Measurements from ENCODE around the gene SSBP4. TPM values are rescaled to one million over a fixed set of nuclear protein-coding genes. Genes with fewer than 3 reads are reported as not detected.

SSBP4 gene
- total and polyA plus RNA-seq, 9 of the 15 experiments (the other 6 are each of a cell fraction or from before 2014, with no cell fraction given), result 1.1 to 189 (median 39.0) TPM

GRCh38 chr19:18434411-18435175 is 15.4 kb downstream of the SSBP4 start:
- H4K20me1 ChIP-seq (replicated peaks; ENCODE audit: control insufficient read depth, insufficient read depth, low read length), result peaks cover 9% of the 10 kb centered on the region
- H3K4me1 ChIP-seq (replicated peaks in 1 of 2; ENCODE audit: control insufficient read depth in 2 of 2, insufficient read depth in 2 of 2, low read length in 2 of 2), result peaks cover 47 to 97% of the 10 kb centered on the region in 2 experiments
- in situ Hi-C loops (cut with MboI), result no loop called here
- H3K4me2 ChIP-seq (ENCODE audit: insufficient read depth, low read length), result no peak overlapping the region; the same call in 1 of the 2 replicates
- H3K9ac ChIP-seq (ENCODE audit: insufficient read depth in 1 of 2, low read depth in 2 of 2, low read length in 2 of 2), result peak overlapping the region in 1 of 2 experiments; percentile 85; a peak in 2 of 4 replicates
- ChIA-PET CTCF (ENCODE audit: low intra/inter-chr PET ratio) (no interaction called here), POLR2A (interaction anchor here (0.5 to 1.2 kb wide), 8 partner anchors 9 to 157 kb away, joined by 3 to 4 read pairs (median 3); partner anchors contain the start of gene GDF15)
- FAIRE-seq, result no peak
- BruUV-seq (replicated peaks), result no TSS peak
- no peaks in the 10 kb centered on the region for H3K27me3 ChIP-seq (ENCODE audit: control insufficient read depth in 2 of 2, insufficient read depth in 2 of 2, low read length in 2 of 2)
- peaks cover 62% of the 10 kb centered on the region for H3K36me3 ChIP-seq (ENCODE audit: control insufficient read depth, insufficient read depth, low read length)
- H3K27ac ChIP-seq (ENCODE audit: extremely low read depth, low read depth, low read length), result peak overlapping the region; percentile 67; the same call in 1 of the 3 replicates
- H3K9me1 ChIP-seq (ENCODE audit: control insufficient read depth, insufficient read depth, low read length), result no peaks in the 10 kb centered on the region
- DNase-seq (ENCODE audit: extremely low read depth in 1 of 4, low spot score in 3 of 4), result peak in 2 of 4 experiments; percentile 31 to 72
- no peak overlapping the region for H2AFZ ChIP-seq (ENCODE audit: low read depth, low read length)
- H3K79me2 ChIP-seq (ENCODE audit: control insufficient read depth, insufficient read depth, low read length), result peaks cover 70% of the 10 kb centered on the region
- 70% methylated on average over 17 of the region's 21 CpGs for WGBS (ENCODE audit: insufficient coverage, low coverage, missing lambda C conversion rate)
- no peak for ATAC-seq
- intact Hi-C loops (cut with micrococcal nuclease), result no loop called here
- no peaks in the 10 kb centered on the region for H3K9me3 ChIP-seq (replicated peaks; ENCODE audit: control insufficient read depth, insufficient read depth, low read depth, low read length)
- H3K4me3 ChIP-seq, result peak overlapping the region; percentile 24
- TF ChIP-seq ZNF668 (CRISPR knock-in tag; IDR thresholded peaks at IDR 0.05) (no peak), CHD1 (IDR thresholded peaks at IDR 0.05; ENCODE audit: low read length) (no peak), POLR2A (conservative IDR thresholded peaks at IDR 0.05) (peak; percentile 70), TRIM28 (IDR thresholded peaks at IDR 0.05) (no peak), CXXC5 (CRISPR knock-in tag; IDR thresholded peaks at IDR 0.05) (no peak), ARID1B (IDR thresholded peaks at IDR 0.05) (no peak), MNT (conservative IDR thresholded peaks at IDR 0.05) (no peak; a peak in 1 of 4 replicates), FOXJ3 (CRISPR knock-in tag; IDR thresholded peaks at IDR 0.05) (no peak), SIN3A (IDR thresholded peaks at IDR 0.05; ENCODE audit: borderline replicate concordance in 2 of 2, control insufficient read depth in 1 of 2, low read depth in 2 of 2, low read length in 2 of 2) (0 out of 4 replicates have a peak, but pooled peaks of 1 of the 2 experiments have one; percentile 5), ZNF277 (CRISPR knock-in tag; IDR thresholded peaks at IDR 0.05; ENCODE audit: borderline replicate concordance) (no peak), RBFOX2 (IDR thresholded peaks at IDR 0.05; ENCODE audit: low read depth, low read length) (peak; percentile 52; the same call in 1 of the 2 replicates), FOXA3 (CRISPR knock-in tag; conservative IDR thresholded peaks at IDR 0.05 in 1 of 2, IDR thresholded peaks at IDR 0.05 in 1 of 2) (no peak), ATF3 (IDR thresholded peaks at IDR 0.05) (no peak), ATF3 (CRISPR knock-in tag; conservative IDR thresholded peaks at IDR 0.05) (no peak), SUPT5H (IDR thresholded peaks at IDR 0.05) (0 out of 2 replicates have a peak, but pooled peaks have one; percentile 63), PREB (CRISPR knock-in tag; IDR thresholded peaks at IDR 0.05) (no peak), COPS2 (conservative IDR thresholded peaks at IDR 0.05) (no peak), RFX5 (IDR thresholded peaks at IDR 0.05; ENCODE audit: low read depth, low read length) (no peak)

Data from K562 (cell line).